ENCODE results near the gene CHD9. TPM values are rescaled to one million over a fixed set of nuclear protein-coding genes. Genes with fewer than 3 reads are reported as not detected.
A peak's percentile ranks its signal among the peaks of the same experiment; 100 is the strongest.
"Not testable (repeated sequence)": the region's sequence is repeated elsewhere in the genome, so short reads cannot be mapped to it uniquely, and the experiment has no call there.

The CHD9 gene
- polyA plus RNA-seq, 12 donors = 41.5 to 64.5 (median 53.7) TPM; not detected in 1

GRCh38 chr16:53129281-53130158, 74.7 kb downstream of the CHD9 start:
- peak; percentile 66 for DNase-seq

GRCh38 chr16:53130159-53131049, 75.6 kb downstream of the CHD9 start:
- peak; percentile 93 for DNase-seq

GRCh38 chr16:53131050-53131362, 76.2 kb downstream of the CHD9 start:
- no peak for DNase-seq

- peak; percentile 38 for DNase-seq
Measured at GRCh38 chr16:53131363-53132071, 76.7 kb downstream of the CHD9 start.

- no peak for DNase-seq
Measured at GRCh38 chr16:53132406-53132805, 77.6 kb downstream of the CHD9 start.

- no peak for DNase-seq
Measured at GRCh38 chr16:53135329-53135728, 80.5 kb downstream of the CHD9 start.

- DNase-seq = no peak
Measured at GRCh38 chr16:53142823-53143568, 88.2 kb downstream of the CHD9 start.

- DNase-seq = no peak
Measured at GRCh38 chr16:53147500-53148065, 92.8 kb downstream of the CHD9 start.

GRCh38 chr16:53150769-53151168, 96.0 kb downstream of the CHD9 start:
- DNase-seq = no peak

- DNase-seq = no peak
Measured at GRCh38 chr16:53152329-53152728, 97.5 kb downstream of the CHD9 start.

GRCh38 chr16:53153130-53153529, 98.3 kb downstream of the CHD9 start:
- no peak for DNase-seq

- DNase-seq = no peak
Measured at GRCh38 chr16:53154513-53154912, 99.7 kb downstream of the CHD9 start.

- no peak for DNase-seq
Measured at GRCh38 chr16:53156516-53156915, 101.7 kb downstream of the CHD9 start.

GRCh38 chr16:53159781-53160436, 105.1 kb downstream of the CHD9 start:
- peak; percentile 62 for DNase-seq

GRCh38 chr16:53166099-53166498, 111.3 kb downstream of the CHD9 start:
- DNase-seq = no peak

- DNase-seq = no peak
Measured at GRCh38 chr16:53168744-53169143, 114.0 kb downstream of the CHD9 start.

- no peak for DNase-seq
Measured at GRCh38 chr16:53172517-53172916, 117.7 kb downstream of the CHD9 start.

GRCh38 chr16:53175118-53175517, 120.3 kb downstream of the CHD9 start:
- no peak for DNase-seq

- no peak for DNase-seq
Measured at GRCh38 chr16:53176434-53176833, 121.6 kb downstream of the CHD9 start.

- DNase-seq = no peak
Measured at GRCh38 chr16:53183442-53183841, 128.7 kb downstream of the CHD9 start.

- DNase-seq = not testable (repeated sequence)
Measured at GRCh38 chr16:53185741-53186140, 130.9 kb downstream of the CHD9 start.

Measured in muscle of arm (tissue), 12 donors.